Coronary artery (tissue), 2 donors: ENCODE results near the gene CALML3.

Source experiments
- DNase-seq: peaks from one replicate; pipeline ENCODE4 v3.0.0-alpha.2; 2017; ENCODE audit warnings: low spot score
- H3K27ac ChIP-seq, 2 donors: fragments of 200-600 bp; sonication (generic); one replicate each; pipeline ENCODE4 v1.5.1; 2016 to 2019
- H3K4me3 ChIP-seq: fragments of 200-600 bp; sonication (generic); 2 replicates; pipeline ENCODE4 v1.5.1; 2016; ENCODE audit warnings: mild to moderate bottlenecking, moderate library complexity
- CTCF ChIP-seq: fragments of 200-600 bp; sonication (generic); IDR thresholded peaks from one replicate; pipeline ENCODE4 v1.5.1; 2019; ENCODE audit warnings: antibody characterized with exemption

The CALML3 gene

DNA sequence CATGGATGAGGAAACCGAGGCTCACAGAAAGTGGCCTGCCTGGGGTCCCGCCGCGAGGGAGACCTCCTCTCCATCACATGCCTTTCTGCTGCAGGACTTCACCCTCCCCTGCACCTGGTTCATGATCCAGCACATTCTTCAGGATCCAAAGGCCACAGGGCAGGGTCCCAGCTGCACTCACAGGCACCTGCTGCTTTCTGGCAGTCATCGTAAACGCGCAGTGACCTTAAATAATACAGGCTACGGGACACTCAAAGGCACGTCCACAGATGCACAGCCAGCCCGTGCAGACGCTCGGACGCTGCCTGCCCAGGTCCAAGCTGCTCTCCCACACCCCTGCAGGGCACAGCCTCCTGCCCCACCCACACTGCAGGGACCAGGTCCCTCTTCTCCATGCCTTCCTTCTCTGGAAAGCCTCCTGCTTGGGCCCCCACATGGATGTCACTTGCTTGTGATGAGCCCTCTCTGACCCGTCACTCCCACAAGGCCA lies 49.9 kb downstream of the CALML3 start:
- no peak for DNase-seq
- no peak overlapping the region for H3K4me3 ChIP-seq
- H3K27ac ChIP-seq: no peak overlapping the region

GRCh38 chr10:5575144-5575481 lies 50.4 kb downstream of the CALML3 start:
- H3K27ac ChIP-seq: no peak overlapping the region
- no peak for DNase-seq
- no peak for TF ChIP-seq CTCF
- no peak overlapping the region for H3K4me3 ChIP-seq

More for the DNA sequence above, 49.9 kb downstream of the CALML3 start:
- no peak for TF ChIP-seq CTCF

DNA sequence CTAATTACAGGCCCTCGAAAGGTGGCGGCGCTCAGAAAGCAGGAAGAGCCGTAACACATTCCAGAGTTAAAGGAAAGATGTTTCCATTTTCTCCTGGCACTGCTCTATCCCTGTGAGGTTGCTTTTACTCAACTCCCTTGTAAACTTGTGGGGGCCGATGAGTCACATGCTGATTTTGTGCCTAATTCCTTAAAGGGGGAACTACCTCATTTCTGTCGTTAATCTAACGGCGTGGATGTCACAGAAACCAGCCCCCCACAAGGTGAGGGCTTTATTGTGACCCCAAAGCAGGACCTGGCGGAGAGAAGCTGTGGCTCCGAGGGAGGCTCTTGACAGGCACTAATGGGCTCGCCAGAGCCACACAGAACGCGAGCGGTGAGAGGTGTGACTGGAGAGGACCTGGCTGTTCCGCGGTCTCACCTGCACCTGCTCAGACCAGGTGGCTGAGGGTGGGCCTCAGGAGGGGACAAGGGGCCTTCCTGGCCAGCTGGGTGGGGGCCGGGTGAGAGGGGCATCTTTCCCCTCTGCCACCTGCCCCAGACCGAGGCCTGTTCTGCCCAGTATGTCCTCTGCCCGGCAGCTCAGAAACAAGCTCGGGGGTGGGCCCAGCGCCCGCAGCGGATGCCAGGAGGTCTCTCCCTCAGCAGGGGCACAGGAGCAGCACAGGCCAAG lies 50.9 kb downstream of the CALML3 start:
- Histone ChIP-seq H3K27ac (no peak overlapping the region), H3K4me3 (no peak overlapping the region)
- DNase-seq: no peak
- no peak for TF ChIP-seq CTCF

- DNase-seq: no peak
- no peak for TF ChIP-seq CTCF
- Histone ChIP-seq H3K27ac (no peak overlapping the region), H3K4me3 (no peak overlapping the region)
Observed at GRCh38 chr10:5576154-5576748, 51.5 kb downstream of the CALML3 start.
